ENCODE measurements around the gene ZFP1. TPM values are rescaled to one million over a fixed set of nuclear protein-coding genes. Genes with fewer than 3 reads are reported as not detected.

The ZFP1 gene
- total and polyA plus RNA-seq, 2 of the 4 experiments (the other 2 are of a cell fraction): 3.8 to 16.0 TPM

DNA sequence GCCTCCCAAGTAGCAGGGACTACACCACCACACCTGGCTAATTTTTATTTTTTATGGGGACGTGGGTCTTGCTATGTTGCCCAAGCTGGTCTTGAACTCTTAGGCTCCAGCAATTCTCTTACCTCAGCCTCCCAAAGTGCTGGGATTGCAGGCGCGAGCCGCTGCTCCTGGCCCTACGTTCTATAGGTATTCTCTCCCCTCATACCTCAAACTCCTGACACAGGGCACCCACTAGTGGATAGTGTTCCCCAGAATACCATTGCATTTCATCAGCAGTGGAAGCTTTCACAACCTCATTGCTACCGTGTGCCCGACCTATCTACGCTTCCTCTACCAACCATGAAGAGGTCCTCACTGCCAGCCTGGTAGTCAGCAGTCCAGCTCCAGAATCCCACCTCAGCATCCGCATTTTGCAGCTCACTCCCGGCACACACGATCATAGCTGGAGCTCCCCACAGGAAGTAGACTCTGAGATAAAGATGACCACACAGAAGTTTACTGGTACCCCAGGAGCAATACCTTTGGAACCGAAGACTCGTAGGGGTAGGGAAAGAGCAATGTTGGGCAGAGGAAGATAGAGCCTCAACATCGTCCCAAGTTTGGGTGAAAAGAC, 49.3 kb downstream of the ZFP1 start (continued):
- TF ChIP-seq MAZ (IDR thresholded peaks at IDR 0.05; ENCODE audit: borderline replicate concordance, low read depth, low read length): no peak

DNA sequence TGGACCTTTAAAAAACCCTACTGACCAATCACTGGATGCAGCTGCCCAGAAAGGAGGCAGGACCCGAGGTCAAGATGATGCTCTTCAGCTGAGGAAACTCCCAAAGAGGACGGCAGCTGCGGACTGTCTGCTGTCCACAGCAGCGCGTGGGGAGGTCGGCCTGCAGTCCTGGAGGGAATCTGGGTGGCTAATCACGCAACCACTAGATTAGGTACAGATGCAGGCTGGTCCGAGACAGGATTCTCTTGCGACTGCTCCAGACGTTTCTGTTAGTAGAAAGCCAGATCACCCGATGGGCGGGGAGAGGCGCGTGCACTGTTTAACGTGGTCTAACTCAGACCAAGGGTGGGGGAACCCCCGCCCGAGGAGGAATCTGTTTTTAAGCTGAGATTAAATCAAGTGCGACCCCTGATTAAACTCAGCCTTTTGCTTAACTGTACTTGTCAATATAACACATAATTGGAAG, 49.8 kb downstream of the ZFP1 start:
- Histone ChIP-seq H4K5ac (ENCODE audit: low read depth, low read length) (no peak overlapping the region; the same call in 1 of the 2 replicates), H2BK5ac (ENCODE audit: low read depth, low read length, poor library complexity, severe bottlenecking) (no peak overlapping the region), H2BK15ac (ENCODE audit: low read depth, low read length) (no peak overlapping the region), H3K14ac (replicated peaks; ENCODE audit: low read depth, low read length) (peak overlapping the region; percentile 57; the same call in 1 of the 2 replicates), H2BK20ac (ENCODE audit: low read depth, low read length) (no peak overlapping the region), H3K23ac (ENCODE audit: low read depth, low read length) (no peak overlapping the region), H3K27ac (ENCODE audit: insufficient read depth, low read length) (no peak overlapping the region), H2AK5ac (ENCODE audit: low read depth, low read length) (no peak overlapping the region), H3K18ac (ENCODE audit: low read depth, low read length) (no peak overlapping the region), H3K4me2 (ENCODE audit: low read depth, low read length) (peak overlapping the region; percentile 27), H3K4me3 (ENCODE audit: insufficient read depth, low read depth, low read length) (no peak overlapping the region), H3K4ac (ENCODE audit: low read depth, low read length) (no peak overlapping the region), H2AFZ (replicated peaks; ENCODE audit: low read length, poor library complexity) (peak overlapping the region; percentile 86), H3K9me3 (ENCODE audit: control insufficient read depth, insufficient read depth, low read length) (no peaks in the 10 kb centered on the region), H2AK9ac (replicated peaks; ENCODE audit: low read depth, low read length, poor library complexity) (peak overlapping the region; percentile 7), H3K9ac (ENCODE audit: low read depth, low read length) (peak overlapping the region; percentile 17; the same call in 1 of the 2 replicates), H2BK120ac (ENCODE audit: low read depth, low read length) (0 out of 2 replicates have a peak overlapping the region, but pooled peaks have one; percentile 48), H3K56ac (ENCODE audit: extremely low read depth, insufficient read depth, low read length) (no peak overlapping the region), H3K79me1 (ENCODE audit: low read depth in 1 of 2, low read length in 2 of 2) (no peaks in the 10 kb centered on the region), H4K91ac (ENCODE audit: insufficient read depth, low read depth, low read length) (no peak overlapping the region; the same call in 1 of the 2 replicates), H3K27me3 (ENCODE audit: control insufficient read depth, insufficient read depth, low read length) (peaks cover 10% of the 10 kb centered on the region; the same call in 1 of the 2 replicates), H3K9me1 (ENCODE audit: insufficient read depth, low read length) (no peaks in the 10 kb centered on the region), H4K20me1 (ENCODE audit: insufficient read depth, low read length) (no peaks in the 10 kb centered on the region), H3K4me1 (ENCODE audit: control insufficient read depth, insufficient read depth, low read length) (peaks cover 5% of the 10 kb centered on the region; the same call in 1 of the 2 replicates), H3K36me3 (ENCODE audit: control insufficient read depth, insufficient read depth, low read length) (no peaks in the 10 kb centered on the region), H4K8ac (ENCODE audit: low read depth in 2 of 2, low read length in 2 of 2) (peak overlapping the region in 1 of 2 experiments; percentile 38; a peak in 1 of 4 replicates)
- ChIA-PET CTCF (interaction anchor here (0.6 to 2.4 kb wide), 3 partner anchors 204 to 686 kb away, joined by 3 to 12 read pairs (median 6); no protein-coding TSS in a partner anchor), POLR2A (ENCODE audit: unreplicated experiment) (no interaction called here)
- DNase-seq (peak; percentile 53), ATAC-seq (ENCODE audit: low read depth) (peak; percentile 80)
- no TSS peak for BruUV-seq (replicated peaks)
- intact Hi-C loops (cut with micrococcal nuclease): loop anchor here (2.0 to 10.0 kb wide), 2 partner anchors 199 to 427 kb away; partner anchors contain the start of genes ADAT1 and ZNRF1
- 14% methylated on average over 7 of the region's 18 CpGs; no CpG with 5 or more reads in 1 of the 2 experiments for WGBS, 2 experiments (ENCODE audit: extremely low coverage in 2 of 2, insufficient read length in 1 of 2)
- dilution Hi-C loops (cut with HindIII; ENCODE audit: low sequenced_read_pairs, unreplicated experiment): no loop called here
- in situ Hi-C loops (cut with MboI; ENCODE audit: low sequenced_read_pairs): no loop called here
- TF ChIP-seq MXI1 (IDR thresholded peaks at IDR 0.05; ENCODE audit: borderline replicate concordance, low read depth, low read length) (no peak), RAD21 (IDR thresholded peaks at IDR 0.05; ENCODE audit: low read length) (no peak), RCOR1 (IDR thresholded peaks at IDR 0.05; ENCODE audit: insufficient replicate concordance, low read length) (no peak), BHLHE40 (IDR thresholded peaks at IDR 0.05; ENCODE audit: low read depth, low read length) (no peak), MAZ (IDR thresholded peaks at IDR 0.05; ENCODE audit: borderline replicate concordance, low read depth, low read length) (no peak), NFE2L2 (IDR thresholded peaks at IDR 0.05; ENCODE audit: low read depth, low read length) (no peak), RFX5 (IDR thresholded peaks at IDR 0.05; ENCODE audit: low read depth, low read length) (no peak), CHD1 (IDR thresholded peaks at IDR 0.05; ENCODE audit: low read depth, low read length) (no peak)
- TF ChIP-seq, protein P1, sequence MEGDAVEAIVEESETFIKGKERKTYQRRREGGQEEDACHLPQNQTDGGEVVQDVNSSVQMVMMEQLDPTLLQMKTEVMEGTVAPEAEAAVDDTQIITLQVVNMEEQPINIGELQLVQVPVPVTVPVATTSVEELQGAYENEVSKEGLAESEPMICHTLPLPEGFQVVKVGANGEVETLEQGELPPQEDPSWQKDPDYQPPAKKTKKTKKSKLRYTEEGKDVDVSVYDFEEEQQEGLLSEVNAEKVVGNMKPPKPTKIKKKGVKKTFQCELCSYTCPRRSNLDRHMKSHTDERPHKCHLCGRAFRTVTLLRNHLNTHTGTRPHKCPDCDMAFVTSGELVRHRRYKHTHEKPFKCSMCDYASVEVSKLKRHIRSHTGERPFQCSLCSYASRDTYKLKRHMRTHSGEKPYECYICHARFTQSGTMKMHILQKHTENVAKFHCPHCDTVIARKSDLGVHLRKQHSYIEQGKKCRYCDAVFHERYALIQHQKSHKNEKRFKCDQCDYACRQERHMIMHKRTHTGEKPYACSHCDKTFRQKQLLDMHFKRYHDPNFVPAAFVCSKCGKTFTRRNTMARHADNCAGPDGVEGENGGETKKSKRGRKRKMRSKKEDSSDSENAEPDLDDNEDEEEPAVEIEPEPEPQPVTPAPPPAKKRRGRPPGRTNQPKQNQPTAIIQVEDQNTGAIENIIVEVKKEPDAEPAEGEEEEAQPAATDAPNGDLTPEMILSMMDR (conservative IDR thresholded peaks at IDR 0.05; ENCODE audit: low read depth, low read length): no peak
- TF ChIP-seq, protein P2, sequence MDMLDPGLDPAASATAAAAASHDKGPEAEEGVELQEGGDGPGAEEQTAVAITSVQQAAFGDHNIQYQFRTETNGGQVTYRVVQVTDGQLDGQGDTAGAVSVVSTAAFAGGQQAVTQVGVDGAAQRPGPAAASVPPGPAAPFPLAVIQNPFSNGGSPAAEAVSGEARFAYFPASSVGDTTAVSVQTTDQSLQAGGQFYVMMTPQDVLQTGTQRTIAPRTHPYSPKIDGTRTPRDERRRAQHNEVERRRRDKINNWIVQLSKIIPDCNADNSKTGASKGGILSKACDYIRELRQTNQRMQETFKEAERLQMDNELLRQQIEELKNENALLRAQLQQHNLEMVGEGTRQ (IDR thresholded peaks at IDR 0.05; ENCODE audit: low read depth, low read length): no peak
- TF ChIP-seq, protein P3, sequence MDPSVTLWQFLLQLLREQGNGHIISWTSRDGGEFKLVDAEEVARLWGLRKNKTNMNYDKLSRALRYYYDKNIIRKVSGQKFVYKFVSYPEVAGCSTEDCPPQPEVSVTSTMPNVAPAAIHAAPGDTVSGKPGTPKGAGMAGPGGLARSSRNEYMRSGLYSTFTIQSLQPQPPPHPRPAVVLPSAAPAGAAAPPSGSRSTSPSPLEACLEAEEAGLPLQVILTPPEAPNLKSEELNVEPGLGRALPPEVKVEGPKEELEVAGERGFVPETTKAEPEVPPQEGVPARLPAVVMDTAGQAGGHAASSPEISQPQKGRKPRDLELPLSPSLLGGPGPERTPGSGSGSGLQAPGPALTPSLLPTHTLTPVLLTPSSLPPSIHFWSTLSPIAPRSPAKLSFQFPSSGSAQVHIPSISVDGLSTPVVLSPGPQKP (IDR thresholded peaks at IDR 0.05; ENCODE audit: borderline replicate concordance, low read depth, low read length): no peak

Measured in IMR-90 (cell line).